Lung (tissue), 12 donors: ENCODE measurements around the gene OPA1. TPM values are rescaled to one million over a fixed set of nuclear protein-coding genes. Genes with fewer than 3 reads are reported as not detected.

Experiments used
- ATAC-seq: fragments of 200-7000 bp; cut with Tn5 transposase; one replicate; pipeline ENCODE4 v1.9.1; 2020; ENCODE audit warnings: moderate number of reproducible peaks; ENCODE audit not compliant: insufficient read depth, low FRiP score
- DNase-seq, 3 donors: peaks; one replicate each; pipeline ENCODE4 v3.0.0-alpha.2; 2013 to 2017
- H3K27ac ChIP-seq, 2 donors: one replicate each; pipeline ENCODE4 v1.5.1; 2013; ENCODE audit warnings: mild to moderate bottlenecking in 2 of 2, moderate library complexity in 2 of 2, control low read depth in 1 of 2, inconsistent platforms in 1 of 2, low read depth in 1 of 2, low read length in 1 of 2
- H3K27me3 ChIP-seq, 3 donors: one replicate each; pipeline ENCODE4 v1.5.1; 2013; ENCODE audit warnings: low read length in 2 of 3; ENCODE audit not compliant: control insufficient read depth in 3 of 3, insufficient read depth in 3 of 3
- H3K36me3 ChIP-seq, 4 donors: one replicate each; pipeline ENCODE4 v1.5.1; 2013; ENCODE audit warnings: low read length in 4 of 4, mild to moderate bottlenecking in 1 of 4, moderate library complexity in 1 of 4; ENCODE audit not compliant: control insufficient read depth in 4 of 4, insufficient read depth in 4 of 4
- H3K4me1 ChIP-seq, 5 donors: one replicate each; pipeline ENCODE4 v1.5.1; 2013; ENCODE audit warnings: low read length in 5 of 5, mild to moderate bottlenecking in 2 of 5, moderate library complexity in 1 of 5; ENCODE audit not compliant: control insufficient read depth in 5 of 5, insufficient read depth in 5 of 5
- H3K4me3 ChIP-seq: one replicate; pipeline ENCODE4 v1.5.1; 2013; ENCODE audit warnings: mild to moderate bottlenecking, control low read depth, moderate library complexity
- H3K9ac ChIP-seq, 2 donors: one replicate each; pipeline ENCODE4 v1.5.1; 2013; ENCODE audit warnings: low read length in 2 of 2, control low read depth in 1 of 2; ENCODE audit not compliant: insufficient read depth in 1 of 2
- H3K9me3 ChIP-seq, 4 donors: one replicate each; pipeline ENCODE4 v1.5.1; 2013; ENCODE audit warnings: low read length in 3 of 4, mild to moderate bottlenecking in 1 of 4, moderate library complexity in 1 of 4; ENCODE audit not compliant: control insufficient read depth in 4 of 4, insufficient read depth in 3 of 4
- WGBS, 2 donors: extraction: QIAGEN DNeasy Blood & Tissue Kit; methylation state at CpG; one replicate each; pipeline ENCODE4 v1.1.7; 2013; 5-methylcytosine and 5-hydroxymethylcytosine counted together
- polyA plus RNA-seq, 2 donors: library from polyadenylated mRNA; stranded (reverse); fragments of 200-250 nt; gene quantifications; one replicate each; pipeline ENCODE4 v1.2.1, GENCODE V29; 2013
- total RNA-seq, 2 donors: library from RNA; depleted of rRNA in 1 of 2; stranded (reverse); fragments of >200 nt in 1 of 2; gene quantifications; one replicate each; pipeline ENCODE4 v1.2.1, GENCODE V29; 2014 to 2021
- TF ChIP-seq, protein P1 (sequence below): IDR thresholded peaks from 2 replicates; pipeline ENCODE4 v1.5.1; 2012; ENCODE audit warnings: mild to moderate bottlenecking; ENCODE audit errors: control extremely low read depth, extremely low read depth
- donor health status: control.
- donor health status: control.
- donor health status: Bipolar disorder and iron deficiency.
- donor health status: healthy.
- donor health status: DM: yes; HTN: yes; CAD: no.

The OPA1 gene
- total and polyA plus RNA-seq, 4 donors: 8.8 to 54.2 (median 29.0) TPM

DNA sequence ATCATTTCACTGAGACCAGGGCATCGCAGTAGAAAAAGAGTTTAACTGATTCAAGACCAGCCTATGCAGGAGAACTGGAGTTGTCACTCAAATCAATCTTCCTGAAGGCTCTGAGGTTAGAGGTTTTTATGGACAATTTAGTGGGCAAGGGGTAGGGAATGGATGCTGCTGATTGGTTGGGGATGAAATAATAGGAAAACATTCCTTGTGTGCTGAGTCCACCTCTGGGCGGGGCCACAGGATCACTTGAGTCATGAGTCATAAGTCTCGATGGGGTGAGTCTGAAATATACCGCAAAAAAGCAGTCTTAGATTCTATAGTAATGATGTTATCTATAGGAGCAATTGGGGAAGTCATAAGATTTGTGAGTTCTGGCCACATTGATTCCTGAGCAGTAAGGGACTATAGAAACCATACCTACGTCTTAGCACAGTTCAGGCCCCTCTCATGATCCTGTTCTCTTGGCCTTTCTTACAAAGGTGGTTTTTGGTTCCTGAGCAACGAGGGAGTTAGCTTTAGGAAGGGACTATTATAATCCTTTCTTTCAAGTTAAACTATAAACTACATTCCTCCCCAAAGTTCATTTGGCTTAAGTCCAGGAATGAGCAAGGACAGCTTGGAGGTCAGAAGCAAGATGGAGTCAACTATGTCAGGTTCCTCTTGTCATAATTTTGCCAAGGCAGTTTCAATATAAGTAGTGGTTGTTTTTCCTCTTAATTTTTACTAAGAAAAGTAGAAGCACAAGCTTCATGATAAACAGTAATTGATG is 2.7 kb upstream of the OPA1 start:
- Histone ChIP-seq H3K36me3 (no peaks in the 10 kb centered on the region), H3K4me3 (no peak overlapping the region), H3K27ac (no peak overlapping the region), H3K9me3 (no peaks in the 10 kb centered on the region), H3K27me3 (no peaks in the 10 kb centered on the region), H3K4me1 (peaks cover 0 to 13% (median 3%) of the 10 kb centered on the region in 5 donors), H3K9ac (no peak overlapping the region)
- no peak for DNase-seq
- WGBS, 2 donors: 78 to 83% methylated on average over 6 of the region's 6 CpGs
- TF ChIP-seq, protein P1, sequence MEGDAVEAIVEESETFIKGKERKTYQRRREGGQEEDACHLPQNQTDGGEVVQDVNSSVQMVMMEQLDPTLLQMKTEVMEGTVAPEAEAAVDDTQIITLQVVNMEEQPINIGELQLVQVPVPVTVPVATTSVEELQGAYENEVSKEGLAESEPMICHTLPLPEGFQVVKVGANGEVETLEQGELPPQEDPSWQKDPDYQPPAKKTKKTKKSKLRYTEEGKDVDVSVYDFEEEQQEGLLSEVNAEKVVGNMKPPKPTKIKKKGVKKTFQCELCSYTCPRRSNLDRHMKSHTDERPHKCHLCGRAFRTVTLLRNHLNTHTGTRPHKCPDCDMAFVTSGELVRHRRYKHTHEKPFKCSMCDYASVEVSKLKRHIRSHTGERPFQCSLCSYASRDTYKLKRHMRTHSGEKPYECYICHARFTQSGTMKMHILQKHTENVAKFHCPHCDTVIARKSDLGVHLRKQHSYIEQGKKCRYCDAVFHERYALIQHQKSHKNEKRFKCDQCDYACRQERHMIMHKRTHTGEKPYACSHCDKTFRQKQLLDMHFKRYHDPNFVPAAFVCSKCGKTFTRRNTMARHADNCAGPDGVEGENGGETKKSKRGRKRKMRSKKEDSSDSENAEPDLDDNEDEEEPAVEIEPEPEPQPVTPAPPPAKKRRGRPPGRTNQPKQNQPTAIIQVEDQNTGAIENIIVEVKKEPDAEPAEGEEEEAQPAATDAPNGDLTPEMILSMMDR: no peak
- no peak for ATAC-seq

DNA sequence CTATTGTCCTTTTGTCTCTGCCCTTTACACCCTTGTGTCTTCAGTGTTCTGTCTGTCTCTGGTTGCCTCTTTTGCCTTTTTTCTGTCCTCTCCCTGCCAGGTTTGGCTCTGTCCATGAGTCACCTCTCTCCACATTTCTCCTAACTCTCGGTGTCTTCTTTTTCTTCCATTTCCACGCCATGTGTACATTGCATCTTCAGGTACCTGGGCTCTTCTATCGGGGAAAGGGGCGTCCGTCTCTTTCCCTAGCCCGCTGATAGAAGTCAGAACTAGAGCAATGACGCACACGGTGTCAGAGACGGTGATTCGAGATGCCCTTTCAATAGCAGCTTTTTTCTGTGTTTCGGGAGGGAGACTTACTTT is 641 bp downstream of the OPA1 start:
- Histone ChIP-seq H3K4me3 (peak overlapping the region; percentile 98), H3K4me1 (peaks cover 3 to 17% (median 6%) of the 10 kb centered on the region in 5 donors), H3K36me3 (peaks cover 0 to 3% (median 0%) of the 10 kb centered on the region in 4 donors), H3K27ac (peak overlapping the region; percentile 96 to 98), H3K9me3 (no peaks in the 10 kb centered on the region), H3K9ac (peak overlapping the region; percentile 88 to 89), H3K27me3 (no peaks in the 10 kb centered on the region)
- peak in 2 of 3 donors; percentile 37 to 60 for DNase-seq
- TF ChIP-seq, protein P1: no peak
- 0 to 1% methylated on average over 11 of the region's 11 CpGs for WGBS, 2 donors
- ATAC-seq: no peak

DNA sequence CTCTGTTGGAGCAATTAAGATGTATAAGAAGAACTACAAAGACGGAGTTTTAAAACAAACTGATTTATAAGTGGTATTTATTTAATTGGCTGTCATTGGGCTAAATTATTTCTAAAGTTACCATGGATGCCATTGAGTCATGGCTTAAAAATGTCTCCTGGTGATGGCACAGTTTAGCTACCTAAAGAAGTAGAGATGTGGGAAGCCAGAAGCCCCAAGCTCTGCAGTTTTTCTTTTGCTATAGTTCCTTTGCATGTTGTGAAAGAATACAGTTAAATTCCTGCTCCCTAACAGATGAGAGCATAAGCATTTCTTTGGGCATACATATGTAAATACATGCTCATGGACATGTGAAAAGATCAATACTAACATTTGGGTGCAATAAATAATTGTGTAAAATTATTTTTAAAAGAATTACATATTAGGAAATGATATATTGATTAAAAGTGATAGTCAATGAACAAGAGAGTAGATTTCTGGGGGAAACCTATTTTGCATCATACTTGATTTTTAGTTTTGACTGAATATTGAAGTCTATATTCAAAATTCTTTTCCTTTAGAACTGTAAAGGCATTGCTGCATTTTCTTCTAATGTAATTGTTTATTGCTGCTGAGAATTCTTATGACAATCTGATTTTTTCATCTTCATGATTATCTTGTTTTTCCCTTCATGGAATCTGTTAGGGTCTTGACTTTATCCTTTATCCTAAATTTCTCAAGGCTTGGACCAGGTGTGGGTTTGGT is 2.1 kb downstream of the OPA1 start:
- Histone ChIP-seq H3K9me3 (no peaks in the 10 kb centered on the region), H3K4me3 (no peak overlapping the region), H3K36me3 (peaks cover 0 to 3% (median 0%) of the 10 kb centered on the region in 4 donors), H3K9ac (no peak overlapping the region), H3K27me3 (no peaks in the 10 kb centered on the region), H3K27ac (no peak overlapping the region), H3K4me1 (peaks cover 3 to 19% (median 6%) of the 10 kb centered on the region in 5 donors)
- ATAC-seq (no peak), DNase-seq (no peak)
- TF ChIP-seq, protein P1: no peak
- WGBS, 2 donors: 84 to 90% methylated on average over 1 of the region's 1 CpG
